Breast epithelium (tissue), 3 donors: ENCODE measurements around the gene UCK2.

Source experiments
- POLR2AphosphoS5 ChIP-seq, 3 donors: sonication (generic); formaldehyde crosslinking; IDR thresholded peaks; one replicate each; pipeline ENCODE4 v1.6.1; 2017; ENCODE audit warnings: antibody characterized with exemption in 3 of 3
- TF ChIP-seq, protein P1 (sequence below), 3 donors: fragments of 450-650 bp; IDR thresholded peaks; one replicate each; pipeline ENCODE4 v1.5.1; 2016 to 2017; ENCODE audit warnings: antibody characterized with exemption in 3 of 3, mild to moderate bottlenecking in 3 of 3, moderate library complexity in 3 of 3

DNA sequence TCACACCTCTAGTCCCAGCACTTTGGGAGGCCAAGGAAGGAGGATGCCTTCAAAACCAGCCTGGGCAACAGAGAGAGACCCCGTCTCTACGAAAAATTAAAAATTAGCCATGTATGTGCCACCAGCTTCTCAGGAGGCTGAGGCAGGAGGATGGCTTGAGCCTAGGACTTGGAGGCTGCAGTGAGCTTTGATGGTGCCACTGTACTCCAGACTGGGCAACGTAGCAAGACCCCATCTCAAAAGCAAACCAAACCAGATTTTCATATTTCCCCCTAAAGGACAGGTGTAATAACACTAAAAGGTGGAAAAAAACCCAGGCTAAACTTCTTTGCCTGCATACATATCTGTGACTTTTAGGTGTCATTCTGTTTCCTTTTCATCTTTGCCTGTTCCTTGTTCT, 3.7 kb downstream of the UCK2 start:
- TF ChIP-seq, protein P1, sequence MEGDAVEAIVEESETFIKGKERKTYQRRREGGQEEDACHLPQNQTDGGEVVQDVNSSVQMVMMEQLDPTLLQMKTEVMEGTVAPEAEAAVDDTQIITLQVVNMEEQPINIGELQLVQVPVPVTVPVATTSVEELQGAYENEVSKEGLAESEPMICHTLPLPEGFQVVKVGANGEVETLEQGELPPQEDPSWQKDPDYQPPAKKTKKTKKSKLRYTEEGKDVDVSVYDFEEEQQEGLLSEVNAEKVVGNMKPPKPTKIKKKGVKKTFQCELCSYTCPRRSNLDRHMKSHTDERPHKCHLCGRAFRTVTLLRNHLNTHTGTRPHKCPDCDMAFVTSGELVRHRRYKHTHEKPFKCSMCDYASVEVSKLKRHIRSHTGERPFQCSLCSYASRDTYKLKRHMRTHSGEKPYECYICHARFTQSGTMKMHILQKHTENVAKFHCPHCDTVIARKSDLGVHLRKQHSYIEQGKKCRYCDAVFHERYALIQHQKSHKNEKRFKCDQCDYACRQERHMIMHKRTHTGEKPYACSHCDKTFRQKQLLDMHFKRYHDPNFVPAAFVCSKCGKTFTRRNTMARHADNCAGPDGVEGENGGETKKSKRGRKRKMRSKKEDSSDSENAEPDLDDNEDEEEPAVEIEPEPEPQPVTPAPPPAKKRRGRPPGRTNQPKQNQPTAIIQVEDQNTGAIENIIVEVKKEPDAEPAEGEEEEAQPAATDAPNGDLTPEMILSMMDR (IDR thresholded peaks at IDR 0.05), result no peak
- no peak for TF ChIP-seq POLR2AphosphoS5 (IDR thresholded peaks at IDR 0.05)
